DOHH2 (cell line): Measurements from ENCODE around the gene ITSN2.

Experiments used
- H3F3A ChIP-seq: fragments of 200-600 bp; sonication (generic), shearing (Covaris generic); 2 replicates; pipeline ENCODE4 v1.6.0; 2016; ENCODE audit warnings: antibody characterized with exemption, mild to moderate bottlenecking; ENCODE audit not compliant: control insufficient read depth, insufficient read depth
- H3K27ac ChIP-seq: fragments of 200-600 bp; sonication (generic); 2 replicates; pipeline ENCODE4 v1.5.1; 2014; ENCODE audit warnings: low read depth, mild to moderate bottlenecking, low read length, moderate library complexity
- H3K27me3 ChIP-seq: fragments of 200-600 bp; sonication (generic); 2 replicates; pipeline ENCODE4 v1.6.1; 2014; ENCODE audit warnings: mild to moderate bottlenecking, low read length, mixed read lengths; ENCODE audit not compliant: control insufficient read depth
- H3K36me3 ChIP-seq: fragments of 200-600 bp; sonication (generic); 2 replicates; pipeline ENCODE4 v1.6.1; 2014; ENCODE audit warnings: mild to moderate bottlenecking, low read length, moderate library complexity, mixed read lengths; ENCODE audit not compliant: control insufficient read depth
- H3K4me1 ChIP-seq: fragments of 200-600 bp; sonication (generic); 2 replicates; pipeline ENCODE4 v1.6.1; 2014; ENCODE audit warnings: mild to moderate bottlenecking, low read length, mixed read lengths; ENCODE audit not compliant: control insufficient read depth
- H3K4me2 ChIP-seq: fragments of 200-600 bp; sonication (generic); 2 replicates; pipeline ENCODE4 v1.6.0; 2014; ENCODE audit warnings: mild to moderate bottlenecking, low read length, moderate library complexity
- H3K4me3 ChIP-seq: fragments of 200-600 bp; sonication (generic); 2 replicates; pipeline ENCODE4 v1.5.1; 2014; ENCODE audit warnings: mild to moderate bottlenecking, low read length, mixed read lengths
- H3K79me2 ChIP-seq: fragments of 200-600 bp; sonication (generic); 2 replicates; pipeline ENCODE4 v1.6.1; 2014; ENCODE audit warnings: mild to moderate bottlenecking, low read length, mixed read lengths; ENCODE audit not compliant: control insufficient read depth
- H3K9me2 ChIP-seq: fragments of 200-600 bp; sonication (generic); replicated peaks from 2 replicates; pipeline ENCODE4 v1.6.1; 2014; ENCODE audit warnings: mild to moderate bottlenecking, low read length, mixed read lengths; ENCODE audit not compliant: control insufficient read depth
- H3K9me3 ChIP-seq: fragments of 200-600 bp; sonication (generic); 2 replicates; pipeline ENCODE4 v1.6.1; 2014; ENCODE audit warnings: antibody characterized with exemption, low read length, mixed read lengths; ENCODE audit not compliant: control insufficient read depth, insufficient read depth
- H4K20me1 ChIP-seq: fragments of 200-600 bp; sonication (generic); 2 replicates; pipeline ENCODE4 v1.6.0; 2014; ENCODE audit warnings: low read depth, mild to moderate bottlenecking, antibody characterized with exemption, low read length, moderate library complexity; ENCODE audit not compliant: control insufficient read depth, insufficient read depth
- EZH2phosphoT487 ChIP-seq: fragments of 200-600 bp; sonication (generic); IDR thresholded peaks from 2 replicates; pipeline ENCODE4 v1.6.1; 2017; ENCODE audit warnings: borderline replicate concordance, mild to moderate bottlenecking, antibody characterized with exemption, low read length, moderate library complexity, mixed read lengths
- TF ChIP-seq, protein P1 (sequence below): fragments of 200-600 bp; sonication (generic); IDR thresholded peaks from one replicate; pipeline ENCODE4 v1.5.1; 2014; ENCODE audit warnings: antibody characterized with exemption, mild to moderate bottlenecking, low read depth, low read length; ENCODE audit not compliant: poor library complexity, severe bottlenecking

Gene ITSN2

DNA sequence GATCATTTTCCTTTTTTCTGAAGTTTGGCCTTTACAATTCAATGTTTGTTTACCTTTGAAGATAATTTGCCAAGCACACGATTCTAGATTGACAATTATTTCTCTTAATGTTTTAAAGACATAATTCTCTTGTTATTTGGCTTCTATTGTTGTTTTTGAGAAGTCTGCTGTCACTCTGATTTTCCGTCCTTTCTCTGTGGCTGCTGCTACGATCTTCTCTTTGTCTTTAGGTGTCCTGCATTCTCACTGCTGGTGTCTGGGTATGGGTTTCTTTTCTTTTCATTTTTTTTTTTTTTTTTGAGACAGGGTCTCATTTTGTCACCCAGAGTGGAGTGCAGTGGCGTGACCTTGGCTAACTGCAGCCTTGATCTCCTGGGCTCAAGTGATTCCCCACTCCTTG lies 200.6 kb downstream of the ITSN2 start:
- H3K9me3 ChIP-seq, result no peaks in the 10 kb centered on the region
- TF ChIP-seq, protein P1, sequence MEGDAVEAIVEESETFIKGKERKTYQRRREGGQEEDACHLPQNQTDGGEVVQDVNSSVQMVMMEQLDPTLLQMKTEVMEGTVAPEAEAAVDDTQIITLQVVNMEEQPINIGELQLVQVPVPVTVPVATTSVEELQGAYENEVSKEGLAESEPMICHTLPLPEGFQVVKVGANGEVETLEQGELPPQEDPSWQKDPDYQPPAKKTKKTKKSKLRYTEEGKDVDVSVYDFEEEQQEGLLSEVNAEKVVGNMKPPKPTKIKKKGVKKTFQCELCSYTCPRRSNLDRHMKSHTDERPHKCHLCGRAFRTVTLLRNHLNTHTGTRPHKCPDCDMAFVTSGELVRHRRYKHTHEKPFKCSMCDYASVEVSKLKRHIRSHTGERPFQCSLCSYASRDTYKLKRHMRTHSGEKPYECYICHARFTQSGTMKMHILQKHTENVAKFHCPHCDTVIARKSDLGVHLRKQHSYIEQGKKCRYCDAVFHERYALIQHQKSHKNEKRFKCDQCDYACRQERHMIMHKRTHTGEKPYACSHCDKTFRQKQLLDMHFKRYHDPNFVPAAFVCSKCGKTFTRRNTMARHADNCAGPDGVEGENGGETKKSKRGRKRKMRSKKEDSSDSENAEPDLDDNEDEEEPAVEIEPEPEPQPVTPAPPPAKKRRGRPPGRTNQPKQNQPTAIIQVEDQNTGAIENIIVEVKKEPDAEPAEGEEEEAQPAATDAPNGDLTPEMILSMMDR, result no peak
- TF ChIP-seq EZH2phosphoT487, result no peak
- no peak overlapping the region for H3K4me2 ChIP-seq
- H3K36me3 ChIP-seq, result no peaks in the 10 kb centered on the region
- no peak overlapping the region for H3K4me3 ChIP-seq
- no peaks in the 10 kb centered on the region for H3K27me3 ChIP-seq
- H3K4me1 ChIP-seq, result peaks cover 3% of the 10 kb centered on the region
- no peak overlapping the region for H3K27ac ChIP-seq
- no peaks in the 10 kb centered on the region for H4K20me1 ChIP-seq
- no peaks in the 10 kb centered on the region for H3K79me2 ChIP-seq
- no peaks in the 10 kb centered on the region for H3K9me2 ChIP-seq
- H3F3A ChIP-seq, result no peaks in the 10 kb centered on the region

GRCh38 chr2:24158131-24158530 lies 202.2 kb downstream of the ITSN2 start:
- Histone ChIP-seq H3K9me2 (no peaks in the 10 kb centered on the region), H3K4me3 (no peak overlapping the region), H3K9me3 (no peaks in the 10 kb centered on the region), H4K20me1 (no peaks in the 10 kb centered on the region), H3K79me2 (no peaks in the 10 kb centered on the region), H3K4me2 (no peak overlapping the region), H3K36me3 (no peaks in the 10 kb centered on the region), H3K27me3 (no peaks in the 10 kb centered on the region), H3K27ac (no peak overlapping the region), H3F3A (no peaks in the 10 kb centered on the region), H3K4me1 (no peaks in the 10 kb centered on the region)
- no peak for TF ChIP-seq EZH2phosphoT487
- TF ChIP-seq, protein P1, result no peak

DNA sequence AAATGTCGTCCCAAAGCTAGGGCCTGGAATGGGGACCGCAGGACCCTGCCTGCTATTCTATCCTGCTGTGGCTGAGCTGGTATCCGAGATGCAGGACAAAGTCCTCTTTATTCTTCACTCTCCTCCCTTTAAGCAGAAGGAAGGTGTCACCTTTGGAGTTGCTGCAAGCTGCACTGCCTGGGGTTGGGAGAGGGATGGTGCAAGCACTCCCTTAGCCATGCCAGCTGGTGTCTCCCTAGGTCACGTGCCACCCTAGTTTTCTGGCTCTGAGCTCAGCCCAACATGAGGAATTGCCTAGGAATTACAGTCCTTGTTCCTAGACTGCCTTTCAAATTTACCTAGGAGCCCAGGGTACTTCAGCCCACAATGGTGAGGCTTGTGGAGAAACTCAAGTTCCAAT lies 206.9 kb downstream of the ITSN2 start:
- Histone ChIP-seq H3K79me2 (no peaks in the 10 kb centered on the region), H3K4me1 (no peaks in the 10 kb centered on the region), H3K4me2 (no peak overlapping the region), H3K9me3 (no peaks in the 10 kb centered on the region), H3K9me2 (no peaks in the 10 kb centered on the region), H3K36me3 (no peaks in the 10 kb centered on the region), H3K27me3 (no peaks in the 10 kb centered on the region), H3K4me3 (no peak overlapping the region), H3K27ac (no peak overlapping the region), H3F3A (no peaks in the 10 kb centered on the region), H4K20me1 (no peaks in the 10 kb centered on the region)
- TF ChIP-seq, protein P1, result no peak
- TF ChIP-seq EZH2phosphoT487, result no peak
